Central memory CD8-positive, alpha-beta T cell (primary cell): Measurements from ENCODE around the gene FAM47E.
"Not testable (repeated sequence)": the region's sequence is repeated elsewhere in the genome, so short reads cannot be mapped to it uniquely, and the experiment has no call there.

ENCODE experiments used
- ATAC-seq: fragments of 150-1000 bp; cut with Tn5 transposase; replicated peaks from 2 replicates; pipeline ENCODE4 v1.10.0; 2022; ENCODE audit warnings: mild to moderate bottlenecking, moderate FRiP score, moderate number of reproducible peaks; ENCODE audit not compliant: poor library complexity, severe bottlenecking; ENCODE audit errors: extremely low read depth
- DNase-seq, 2 donors: peaks; one replicate each; pipeline ENCODE4 v3.0.0; 2021; ENCODE audit warnings: low spot score in 2 of 2
- H3K27ac Mint-ChIP-seq: one replicate; pipeline ENCODE4 v1.8.0; 2022; ENCODE audit warnings: low read depth, mild to moderate bottlenecking, moderate library complexity, mixed read lengths
- H3K27me3 Mint-ChIP-seq: one replicate; pipeline ENCODE4 v1.8.0; 2022; ENCODE audit warnings: mixed read lengths
- H3K36me3 Mint-ChIP-seq: one replicate; pipeline ENCODE4 v1.8.0; 2022; ENCODE audit warnings: mild to moderate bottlenecking, moderate library complexity, mixed read lengths; ENCODE audit not compliant: insufficient read depth
- H3K4me1 Mint-ChIP-seq: one replicate; pipeline ENCODE4 v1.8.0; 2022; ENCODE audit warnings: mixed read lengths
- H3K4me3 Mint-ChIP-seq: one replicate; pipeline ENCODE4 v1.8.0; 2022; ENCODE audit warnings: mild to moderate bottlenecking, moderate library complexity, mixed read lengths
- H3K9me3 Mint-ChIP-seq: one replicate; pipeline ENCODE4 v1.8.0; 2022; ENCODE audit warnings: mixed read lengths

Gene FAM47E

GRCh38 chr4:76234679-76235044, 16.9 kb upstream of the FAM47E start:
- Mint-ChIP-seq H3K36me3 (peaks cover 2% of the 10 kb centered on the region), H3K27ac (no peak overlapping the region), H3K27me3 (peaks cover 7% of the 10 kb centered on the region), H3K4me3 (no peak overlapping the region), H3K4me1 (no peaks in the 10 kb centered on the region), H3K9me3 (peaks cover 8% of the 10 kb centered on the region)
- ATAC-seq (no peak), DNase-seq (no peak)

DNA sequence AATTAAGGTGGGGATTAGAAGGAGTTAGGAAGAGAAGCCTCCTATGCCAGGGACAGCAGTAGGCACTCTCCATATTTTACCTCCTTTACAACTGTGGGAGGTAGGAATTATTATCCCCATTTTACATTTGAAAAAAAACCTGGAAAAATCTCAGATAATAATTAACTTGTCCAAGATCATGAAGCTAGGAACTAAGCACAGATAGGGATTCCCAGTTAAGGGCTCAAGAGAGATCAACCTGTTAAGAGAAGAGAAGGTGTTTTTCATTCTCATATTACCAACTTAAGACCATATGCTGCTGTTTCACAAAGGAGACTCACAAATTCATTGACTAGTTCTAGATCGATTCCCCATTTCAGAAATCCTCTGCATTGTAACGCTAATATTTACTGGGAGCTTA, 16.1 kb upstream of the FAM47E start:
- DNase-seq: no peak
- H3K4me3 Mint-ChIP-seq: no peak overlapping the region
- no peak overlapping the region for H3K27ac Mint-ChIP-seq
- H3K4me1 Mint-ChIP-seq: no peaks in the 10 kb centered on the region
- peaks cover 2% of the 10 kb centered on the region for H3K36me3 Mint-ChIP-seq
- no peak for ATAC-seq
- H3K27me3 Mint-ChIP-seq: peaks cover 13% of the 10 kb centered on the region
- peaks cover 14% of the 10 kb centered on the region for H3K9me3 Mint-ChIP-seq

- H3K9me3 Mint-ChIP-seq: peaks cover 14% of the 10 kb centered on the region
- H3K27me3 Mint-ChIP-seq: peaks cover 18% of the 10 kb centered on the region
- H3K27ac Mint-ChIP-seq: no peak overlapping the region
- H3K36me3 Mint-ChIP-seq: peaks cover 2% of the 10 kb centered on the region
- H3K4me1 Mint-ChIP-seq: no peaks in the 10 kb centered on the region
- no peak overlapping the region for H3K4me3 Mint-ChIP-seq
- ATAC-seq (no peak), DNase-seq (no peak)
Measured at GRCh38 chr4:76235915-76236314, 15.6 kb upstream of the FAM47E start.

DNA sequence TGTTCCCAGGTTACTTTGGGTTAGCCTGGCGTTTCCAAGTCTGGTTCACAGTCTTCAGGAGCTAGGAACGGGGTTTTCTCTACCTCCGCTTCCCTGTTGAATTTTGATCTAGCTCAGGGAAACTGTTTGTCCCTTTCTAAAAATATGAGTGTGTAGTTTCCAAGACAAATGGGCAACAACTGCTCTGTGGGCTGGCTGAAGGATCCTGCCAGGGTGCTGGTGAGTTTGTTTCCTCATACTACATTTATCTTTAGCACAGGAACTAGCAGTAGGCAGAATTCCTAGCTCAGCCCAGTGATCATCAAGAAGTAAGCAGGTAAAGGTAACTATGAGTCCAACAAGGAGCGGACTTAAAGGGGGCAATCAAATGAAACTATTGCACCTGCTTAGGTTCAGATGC, 13.3 kb upstream of the FAM47E start:
- no peak for DNase-seq
- peaks cover 2% of the 10 kb centered on the region for H3K36me3 Mint-ChIP-seq
- ATAC-seq: no peak
- no peak overlapping the region for H3K4me3 Mint-ChIP-seq
- peaks cover 33% of the 10 kb centered on the region for H3K27me3 Mint-ChIP-seq
- peaks cover 14% of the 10 kb centered on the region for H3K9me3 Mint-ChIP-seq
- H3K27ac Mint-ChIP-seq: no peak overlapping the region
- H3K4me1 Mint-ChIP-seq: no peaks in the 10 kb centered on the region

DNA sequence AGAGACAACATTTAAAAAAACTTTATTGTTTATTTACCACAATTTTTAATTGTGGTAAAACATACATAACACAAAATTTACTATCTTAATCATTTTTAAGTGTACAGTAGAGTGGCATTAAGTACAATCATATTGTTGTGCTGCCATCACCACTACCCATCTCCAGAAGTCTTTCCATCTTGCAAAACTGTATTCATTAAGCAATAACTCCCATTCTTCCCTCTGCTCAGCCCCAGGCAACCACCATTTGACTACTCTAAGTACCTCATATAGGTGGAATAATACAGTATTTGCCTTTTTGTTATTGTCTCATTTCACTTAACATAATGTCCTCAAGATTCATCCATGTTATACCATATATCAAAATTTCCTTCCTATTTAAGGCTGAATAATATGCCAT, 12.8 kb upstream of the FAM47E start:
- DNase-seq: no peak
- H3K9me3 Mint-ChIP-seq: peaks cover 14% of the 10 kb centered on the region
- peaks cover 38% of the 10 kb centered on the region for H3K27me3 Mint-ChIP-seq
- H3K4me1 Mint-ChIP-seq: no peaks in the 10 kb centered on the region
- H3K36me3 Mint-ChIP-seq: peaks cover 2% of the 10 kb centered on the region
- no peak overlapping the region for H3K4me3 Mint-ChIP-seq
- no peak for ATAC-seq
- no peak overlapping the region for H3K27ac Mint-ChIP-seq

- peaks cover 51% of the 10 kb centered on the region for H3K27me3 Mint-ChIP-seq
- H3K27ac Mint-ChIP-seq: no peak overlapping the region
- H3K36me3 Mint-ChIP-seq: peaks cover 2% of the 10 kb centered on the region
- no peaks in the 10 kb centered on the region for H3K4me1 Mint-ChIP-seq
- no peak overlapping the region for H3K4me3 Mint-ChIP-seq
- no peak for DNase-seq
- no peak for ATAC-seq
- peaks cover 14% of the 10 kb centered on the region for H3K9me3 Mint-ChIP-seq
Measured at GRCh38 chr4:76240236-76240635, 11.3 kb upstream of the FAM47E start.

DNA sequence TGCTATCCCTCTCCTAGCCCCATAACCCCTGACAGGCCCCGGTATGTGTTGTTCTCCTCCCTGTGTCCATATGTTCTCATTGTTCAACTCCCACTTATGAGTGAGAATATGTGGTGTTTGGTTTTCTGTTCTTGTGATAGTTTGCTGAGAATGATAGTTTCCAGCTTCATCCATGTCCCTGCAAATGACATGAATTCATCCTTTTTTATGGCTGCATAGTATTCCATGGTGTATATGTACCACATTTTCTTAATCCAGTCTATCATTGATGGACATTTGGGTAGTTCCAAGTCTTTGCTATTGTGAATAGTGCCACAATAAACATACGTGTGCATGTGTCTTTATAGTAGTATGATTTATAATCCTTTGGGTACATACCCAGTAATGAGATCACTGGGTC, 7.6 kb upstream of the FAM47E start:
- not testable (repeated sequence) for ATAC-seq, DNase-seq, H3K9me3 Mint-ChIP-seq, H3K36me3 Mint-ChIP-seq, H3K27ac Mint-ChIP-seq, H3K4me3 Mint-ChIP-seq, H3K4me1 Mint-ChIP-seq
- peaks cover 81% of the 10 kb centered on the region for H3K27me3 Mint-ChIP-seq

GRCh38 chr4:76246025-76246424, 5.5 kb upstream of the FAM47E start:
- no peaks in the 10 kb centered on the region for H3K36me3 Mint-ChIP-seq
- no peaks in the 10 kb centered on the region for H3K9me3 Mint-ChIP-seq
- no peak for DNase-seq
- no peak overlapping the region for H3K27ac Mint-ChIP-seq
- H3K4me3 Mint-ChIP-seq: no peak overlapping the region
- no peak for ATAC-seq
- H3K27me3 Mint-ChIP-seq: peaks cover 90% of the 10 kb centered on the region
- peaks cover 3% of the 10 kb centered on the region for H3K4me1 Mint-ChIP-seq

GRCh38 chr4:76246852-76247251, 4.7 kb upstream of the FAM47E start:
- Mint-ChIP-seq H3K36me3 (no peaks in the 10 kb centered on the region), H3K4me3 (no peak overlapping the region), H3K27me3 (peaks cover 93% of the 10 kb centered on the region), H3K27ac (no peak overlapping the region), H3K4me1 (peaks cover 9% of the 10 kb centered on the region), H3K9me3 (no peaks in the 10 kb centered on the region)
- DNase-seq (no peak), ATAC-seq (no peak)

DNA sequence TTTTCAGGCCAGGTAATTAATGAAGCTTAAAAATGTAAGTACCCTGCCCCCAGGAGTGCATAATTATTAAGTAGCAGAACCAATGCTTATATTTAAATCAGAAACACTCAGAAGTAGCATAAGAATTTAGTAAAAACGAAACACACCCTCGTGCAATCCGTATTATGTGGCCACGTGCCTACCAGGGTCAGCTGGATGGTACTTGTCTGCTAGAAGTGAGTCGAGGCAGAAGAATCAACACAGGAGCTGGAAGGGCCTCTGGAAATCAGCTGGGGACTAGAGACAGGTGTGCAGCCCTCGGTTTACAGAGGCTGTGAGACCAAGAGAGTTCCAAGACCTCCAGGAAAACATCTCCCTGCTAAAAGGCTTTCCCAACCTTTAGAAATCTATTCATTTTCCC, 559 bp upstream of the FAM47E start:
- peaks cover 100% of the 10 kb centered on the region for H3K27me3 Mint-ChIP-seq
- DNase-seq (no peak), ATAC-seq (no peak)
- H3K4me1 Mint-ChIP-seq: peaks cover 9% of the 10 kb centered on the region
- no peaks in the 10 kb centered on the region for H3K36me3 Mint-ChIP-seq
- peak overlapping the region; percentile 70 for H3K4me3 Mint-ChIP-seq
- H3K27ac Mint-ChIP-seq: no peak overlapping the region
- H3K9me3 Mint-ChIP-seq: no peaks in the 10 kb centered on the region

DNA sequence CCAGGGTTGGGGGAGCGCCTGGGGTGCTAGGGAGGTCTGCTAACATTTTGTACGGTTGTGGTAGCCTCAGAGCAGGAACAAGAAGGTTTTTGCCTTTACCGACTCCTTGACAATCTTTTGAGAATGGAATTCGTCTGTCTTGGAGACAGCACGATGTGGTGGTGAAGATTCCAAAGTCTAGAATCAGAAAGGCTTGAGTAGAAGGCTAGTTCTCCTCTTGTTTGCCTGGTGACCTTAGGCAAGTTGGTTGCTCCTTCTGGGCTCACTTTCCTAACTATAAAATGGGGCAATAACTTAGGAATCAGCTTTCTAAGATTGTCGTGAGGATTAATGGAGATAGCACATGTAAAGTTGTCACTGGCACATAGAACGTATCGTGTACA, 741 bp downstream of the FAM47E start:
- Mint-ChIP-seq H3K4me3 (no peak overlapping the region), H3K9me3 (no peaks in the 10 kb centered on the region), H3K27me3 (peaks cover 97% of the 10 kb centered on the region), H3K27ac (no peak overlapping the region), H3K4me1 (peaks cover 9% of the 10 kb centered on the region), H3K36me3 (no peaks in the 10 kb centered on the region)
- DNase-seq (no peak), ATAC-seq (no peak)

- ATAC-seq (no peak), DNase-seq (no peak)
- no peaks in the 10 kb centered on the region for H3K36me3 Mint-ChIP-seq
Measured at GRCh38 chr4:76253511-76253910, 2.0 kb downstream of the FAM47E start.

GRCh38 chr4:76256032-76256431, 4.5 kb downstream of the FAM47E start:
- no peak for ATAC-seq
- no peak for DNase-seq
- Mint-ChIP-seq H3K4me3 (no peak overlapping the region), H3K27me3 (peaks cover 91% of the 10 kb centered on the region), H3K9me3 (no peaks in the 10 kb centered on the region), H3K4me1 (peaks cover 6% of the 10 kb centered on the region), H3K27ac (no peak overlapping the region), H3K36me3 (peaks cover 1% of the 10 kb centered on the region)

More at GRCh38 chr4:76253511-76253910, 2.0 kb downstream of the FAM47E start:
- Mint-ChIP-seq H3K4me1 (peaks cover 9% of the 10 kb centered on the region), H3K27ac (no peak overlapping the region), H3K4me3 (no peak overlapping the region), H3K9me3 (no peaks in the 10 kb centered on the region), H3K27me3 (peaks cover 97% of the 10 kb centered on the region)

GRCh38 chr4:76256968-76257367, 5.4 kb downstream of the FAM47E start:
- Mint-ChIP-seq H3K4me3 (no peak overlapping the region), H3K27ac (no peak overlapping the region), H3K4me1 (no peaks in the 10 kb centered on the region), H3K27me3 (peaks cover 85% of the 10 kb centered on the region), H3K36me3 (peaks cover 1% of the 10 kb centered on the region), H3K9me3 (no peaks in the 10 kb centered on the region)
- ATAC-seq (no peak), DNase-seq (no peak)
